MM.1S (cell line): ENCODE results near the gene GLRX3.

Experiments
- DNase-seq: peaks from one replicate; pipeline ENCODE4 v3.0.0-alpha.2; 2015
- H2AFZ ChIP-seq: fragments of 300-600 bp; sonication (generic); 2 replicates; pipeline ENCODE4 v1.6.0; 2016; ENCODE audit warnings: antibody characterized with exemption, low read length
- H3F3A ChIP-seq: fragments of 300-600 bp; sonication (generic); 2 replicates; pipeline ENCODE4 v1.6.1; 2016; ENCODE audit warnings: mild to moderate bottlenecking, antibody characterized with exemption, low read length, moderate library complexity, mixed read lengths; ENCODE audit not compliant: insufficient read depth
- H3K27ac ChIP-seq: fragments of 300-600 bp; sonication (generic); 2 replicates; pipeline ENCODE4 v1.5.1; 2016; ENCODE audit warnings: mild to moderate bottlenecking, low read length
- H3K27me3 ChIP-seq: fragments of 300-600 bp; sonication (generic); replicated peaks from 2 replicates; pipeline ENCODE4 v1.6.0; 2016; ENCODE audit warnings: low read length; ENCODE audit not compliant: insufficient read depth
- H3K36me3 ChIP-seq: fragments of 300-600 bp; sonication (generic); replicated peaks from 2 replicates; pipeline ENCODE4 v1.6.1; 2016; ENCODE audit warnings: mild to moderate bottlenecking, low read length, mixed read lengths; ENCODE audit not compliant: insufficient read depth
- H3K4me1 ChIP-seq: fragments of 300-600 bp; sonication (generic); 2 replicates; pipeline ENCODE4 v1.6.1; 2016; ENCODE audit warnings: low read length, mixed read lengths
- H3K4me2 ChIP-seq: fragments of 300-600 bp; sonication (generic); 2 replicates; pipeline ENCODE4 v1.6.0; 2016; ENCODE audit warnings: low read depth, low read length
- H3K4me3 ChIP-seq: fragments of 300-600 bp; sonication (generic); 2 replicates; pipeline ENCODE4 v1.5.1; 2016; ENCODE audit warnings: low read length, mixed read lengths
- H3K79me2 ChIP-seq: fragments of 300-600 bp; sonication (generic); 2 replicates; pipeline ENCODE4 v1.6.1; 2016; ENCODE audit warnings: mixed run types, low read length, mixed read lengths
- H3K9ac ChIP-seq: fragments of 300-600 bp; sonication (generic); 2 replicates; pipeline ENCODE4 v1.6.1; 2016; ENCODE audit warnings: low read length, mixed read lengths
- H3K9me2 ChIP-seq: fragments of 300-600 bp; sonication (generic); replicated peaks from 2 replicates; pipeline ENCODE4 v1.6.1; 2016; ENCODE audit warnings: mild to moderate bottlenecking, low read length, mixed read lengths; ENCODE audit not compliant: insufficient read depth
- H3K9me3 ChIP-seq: fragments of 300-600 bp; sonication (generic); replicated peaks from 2 replicates; pipeline ENCODE4 v1.6.1; 2016; ENCODE audit warnings: mild to moderate bottlenecking, low read length, mixed read lengths; ENCODE audit not compliant: insufficient read depth
- H4K20me1 ChIP-seq: fragments of 300-600 bp; sonication (generic); 2 replicates; pipeline ENCODE4 v1.6.1; 2016; ENCODE audit warnings: mild to moderate bottlenecking, low read length, moderate library complexity, mixed read lengths; ENCODE audit not compliant: insufficient read depth
- EZH2 ChIP-seq: fragments of 300-600 bp; sonication (generic); optimal IDR thresholded peaks from 2 replicates; pipeline ENCODE3; 2017; ENCODE audit warnings: low read depth, mild to moderate bottlenecking, antibody characterized with exemption, low read length, mixed read lengths
- EZH2phosphoT487 ChIP-seq: fragments of 300-600 bp; sonication (generic); IDR thresholded peaks from 2 replicates; pipeline ENCODE4 v1.6.1; 2018; ENCODE audit warnings: antibody characterized with exemption, low read length
- TF ChIP-seq, protein P1 (sequence below): fragments of 300-600 bp; sonication (generic); IDR thresholded peaks from 2 replicates; pipeline ENCODE4 v1.5.1; 2016; ENCODE audit warnings: antibody characterized with exemption, low read length, mixed read lengths

Gene GLRX3

DNA sequence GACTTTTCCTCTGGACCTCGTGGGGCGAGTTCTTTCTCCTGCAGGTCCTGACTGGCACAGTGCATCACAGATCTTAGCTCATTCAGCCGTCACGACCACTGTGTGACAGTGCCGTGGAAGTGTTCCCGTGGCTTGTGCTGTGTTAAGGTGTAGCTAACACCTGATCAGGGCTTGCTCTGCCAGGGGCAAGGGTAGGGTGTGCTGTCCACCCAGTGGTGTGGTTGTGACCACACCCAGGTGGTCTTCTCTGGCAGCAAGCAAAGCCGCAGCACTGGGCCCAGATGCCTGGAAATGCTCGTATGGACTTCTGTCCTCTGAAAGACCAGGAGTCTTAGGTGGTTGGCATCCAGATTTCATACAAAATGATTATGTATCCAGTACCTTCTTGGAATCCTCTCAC is 86.2 kb downstream of the GLRX3 start:
- H3K79me2 ChIP-seq, result no peaks in the 10 kb centered on the region
- H3K9me2 ChIP-seq, result no peaks in the 10 kb centered on the region
- no peak for TF ChIP-seq EZH2phosphoT487
- TF ChIP-seq EZH2, result no peak
- TF ChIP-seq, protein P1, sequence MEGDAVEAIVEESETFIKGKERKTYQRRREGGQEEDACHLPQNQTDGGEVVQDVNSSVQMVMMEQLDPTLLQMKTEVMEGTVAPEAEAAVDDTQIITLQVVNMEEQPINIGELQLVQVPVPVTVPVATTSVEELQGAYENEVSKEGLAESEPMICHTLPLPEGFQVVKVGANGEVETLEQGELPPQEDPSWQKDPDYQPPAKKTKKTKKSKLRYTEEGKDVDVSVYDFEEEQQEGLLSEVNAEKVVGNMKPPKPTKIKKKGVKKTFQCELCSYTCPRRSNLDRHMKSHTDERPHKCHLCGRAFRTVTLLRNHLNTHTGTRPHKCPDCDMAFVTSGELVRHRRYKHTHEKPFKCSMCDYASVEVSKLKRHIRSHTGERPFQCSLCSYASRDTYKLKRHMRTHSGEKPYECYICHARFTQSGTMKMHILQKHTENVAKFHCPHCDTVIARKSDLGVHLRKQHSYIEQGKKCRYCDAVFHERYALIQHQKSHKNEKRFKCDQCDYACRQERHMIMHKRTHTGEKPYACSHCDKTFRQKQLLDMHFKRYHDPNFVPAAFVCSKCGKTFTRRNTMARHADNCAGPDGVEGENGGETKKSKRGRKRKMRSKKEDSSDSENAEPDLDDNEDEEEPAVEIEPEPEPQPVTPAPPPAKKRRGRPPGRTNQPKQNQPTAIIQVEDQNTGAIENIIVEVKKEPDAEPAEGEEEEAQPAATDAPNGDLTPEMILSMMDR, result no peak
- no peaks in the 10 kb centered on the region for H4K20me1 ChIP-seq
- no peaks in the 10 kb centered on the region for H3F3A ChIP-seq
- no peak overlapping the region for H3K9ac ChIP-seq
- H3K4me2 ChIP-seq, result no peak overlapping the region
- no peak overlapping the region for H2AFZ ChIP-seq
- no peaks in the 10 kb centered on the region; the same call in 1 of the 2 replicates for H3K27me3 ChIP-seq
- H3K27ac ChIP-seq, result no peak overlapping the region
- no peaks in the 10 kb centered on the region for H3K4me1 ChIP-seq
- DNase-seq, result no peak
- H3K9me3 ChIP-seq, result no peaks in the 10 kb centered on the region
- no peak overlapping the region for H3K4me3 ChIP-seq
- H3K36me3 ChIP-seq, result no peaks in the 10 kb centered on the region

DNA sequence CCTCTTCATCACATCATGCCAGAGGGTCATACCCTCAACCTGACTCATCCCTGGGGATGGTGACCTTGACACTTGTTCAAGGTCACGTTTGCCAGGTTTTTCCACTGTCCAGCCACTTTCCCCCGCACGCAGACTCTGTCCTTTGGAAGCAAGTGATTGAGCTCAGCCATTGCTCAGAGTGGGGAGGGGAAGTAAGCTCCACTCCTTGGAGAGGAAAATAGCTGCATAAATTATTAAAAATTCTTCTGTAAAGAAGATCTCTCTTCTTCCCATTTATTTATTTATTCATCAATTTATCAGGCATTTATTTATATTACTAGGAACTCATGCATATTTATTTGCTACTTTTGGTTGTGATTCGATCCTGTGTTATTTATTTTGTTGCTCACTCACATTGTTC is 88.0 kb downstream of the GLRX3 start:
- Histone ChIP-seq H3K9ac (no peak overlapping the region), H3F3A (no peaks in the 10 kb centered on the region), H2AFZ (no peak overlapping the region), H3K9me3 (no peaks in the 10 kb centered on the region), H3K36me3 (no peaks in the 10 kb centered on the region), H3K9me2 (no peaks in the 10 kb centered on the region), H3K4me2 (no peak overlapping the region; the same call in 1 of the 2 replicates), H4K20me1 (no peaks in the 10 kb centered on the region), H3K79me2 (no peaks in the 10 kb centered on the region), H3K27me3 (no peaks in the 10 kb centered on the region; the same call in 1 of the 2 replicates), H3K27ac (no peak overlapping the region), H3K4me3 (no peak overlapping the region), H3K4me1 (no peaks in the 10 kb centered on the region)
- TF ChIP-seq EZH2phosphoT487 (no peak), EZH2 (no peak)
- TF ChIP-seq, protein P1, result no peak
- DNase-seq, result no peak

- H3K36me3 ChIP-seq, result no peaks in the 10 kb centered on the region
- H3K9me3 ChIP-seq, result no peaks in the 10 kb centered on the region
- no peak overlapping the region for H2AFZ ChIP-seq
- no peak for TF ChIP-seq EZH2
- TF ChIP-seq, protein P1, result no peak
- TF ChIP-seq EZH2phosphoT487, result no peak
- no peaks in the 10 kb centered on the region for H3K9me2 ChIP-seq
- no peak overlapping the region for H3K27ac ChIP-seq
- no peaks in the 10 kb centered on the region for H3K4me1 ChIP-seq
- no peak for DNase-seq
- no peaks in the 10 kb centered on the region; the same call in 1 of the 2 replicates for H3K27me3 ChIP-seq
- no peak overlapping the region for H3K4me2 ChIP-seq
- H4K20me1 ChIP-seq, result no peaks in the 10 kb centered on the region
- no peaks in the 10 kb centered on the region for H3K79me2 ChIP-seq
- H3F3A ChIP-seq, result no peaks in the 10 kb centered on the region
- no peak overlapping the region for H3K4me3 ChIP-seq
- H3K9ac ChIP-seq, result no peak overlapping the region
Observed at GRCh38 chr10:130226012-130226411, 89.8 kb downstream of the GLRX3 start.
